Body of pancreas (tissue), 4 donors: ENCODE measurements around the gene TM7SF3.

Experiments used
- CTCF ChIP-seq, 7 experiments: fragments of 450-650 bp in 4 of 7; fragments of 200-600 bp in 3 of 7; sonication (generic) in 3 of 7; IDR thresholded peaks; one replicate each; pipeline ENCODE4 v1.5.1; 2016 to 2019; ENCODE audit warnings: antibody characterized with exemption in 7 of 7
- POLR2A ChIP-seq, 3 donors: fragments of 450-650 bp; IDR thresholded peaks; one replicate each; pipeline ENCODE4 v1.6.1; 2016; ENCODE audit warnings: antibody characterized with exemption in 3 of 3, mild to moderate bottlenecking in 2 of 3

DNA sequence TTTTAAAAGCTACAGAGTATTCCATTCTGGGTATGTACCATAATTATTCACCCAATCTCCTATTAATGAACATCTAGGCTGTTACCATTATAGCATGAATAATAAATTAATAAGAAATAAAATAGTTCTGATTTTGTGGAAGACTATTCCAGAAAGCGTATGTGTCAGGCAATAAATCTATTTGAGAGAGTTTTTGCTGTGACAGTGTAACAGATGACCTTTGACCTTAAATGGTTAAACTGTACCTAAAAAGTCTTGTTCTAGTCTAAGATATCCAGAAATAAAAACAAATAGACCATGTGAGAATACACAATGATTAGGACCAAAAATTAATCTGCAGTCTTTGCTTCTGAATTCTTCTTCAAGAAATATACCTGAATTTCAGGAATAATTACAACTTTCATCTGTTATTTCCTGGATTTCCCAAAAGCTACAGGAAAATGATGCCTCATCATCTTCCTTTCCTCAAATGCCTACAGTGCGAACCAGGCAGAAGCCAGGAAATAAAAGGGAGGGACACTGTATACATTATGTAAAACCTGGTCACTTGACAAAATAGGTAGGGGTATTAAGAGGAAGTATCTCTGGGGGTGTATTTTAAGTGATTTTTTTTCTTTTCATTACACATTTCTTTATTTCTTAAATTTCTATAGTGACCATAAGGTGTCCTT lies 7.3 kb downstream of the TM7SF3 start:
- TF ChIP-seq POLR2A (IDR thresholded peaks at IDR 0.05) (no peak), CTCF (IDR thresholded peaks at IDR 0.05) (no peak)
